C4-2B (cell line): ENCODE results near the gene BNC2.

Source experiments
- CTCF ChIP-seq: fragments of 450-650 bp; conservative IDR thresholded peaks from 2 replicates; pipeline ENCODE4 v1.5.1; 2017; ENCODE audit warnings: mild to moderate bottlenecking
- ZFX ChIP-seq: fragments of 450-650 bp; IDR thresholded peaks from 2 replicates; pipeline ENCODE4 v1.6.1; 2017

GRCh38 chr9:16899606-16900005 lies 29.1 kb upstream of the BNC2 start:
- TF ChIP-seq CTCF (no peak), ZFX (no peak)
